Neural crest cell (in vitro differentiated cells): ENCODE data around the gene PGA5. TPM values are rescaled to one million over a fixed set of nuclear protein-coding genes. Genes with fewer than 3 reads are reported as not detected.
"Not testable (repeated sequence)": the region's sequence is repeated elsewhere in the genome, so short reads cannot be mapped to it uniquely, and the experiment has no call there.

Experiments
- DNase-seq: peaks from one replicate; pipeline ENCODE4 v3.0.0; 2021; ENCODE audit warnings: low read depth, mixed read lengths, low spot score
- H3K27ac Mint-ChIP-seq: one replicate; pipeline ENCODE4 v1.8.0; 2021; ENCODE audit warnings: mild to moderate bottlenecking, mixed read lengths; ENCODE audit not compliant: unreplicated experiment
- H3K27me3 Mint-ChIP-seq: 2 replicates; pipeline ENCODE4 v1.8.0; 2021; ENCODE audit warnings: low read depth, mild to moderate bottlenecking, mixed read lengths
- H3K36me3 Mint-ChIP-seq: 2 replicates; pipeline ENCODE4 v1.8.0; 2021; ENCODE audit warnings: low read depth, mild to moderate bottlenecking, mixed read lengths
- H3K4me1 Mint-ChIP-seq: 2 replicates; pipeline ENCODE4 v1.8.0; 2021; ENCODE audit warnings: mixed read lengths
- H3K4me3 Mint-ChIP-seq: one replicate; pipeline ENCODE4 v1.8.0; 2021; ENCODE audit warnings: mild to moderate bottlenecking, mixed read lengths
- H3K9me3 Mint-ChIP-seq: 2 replicates; pipeline ENCODE4 v1.8.0; 2021; ENCODE audit warnings: mixed read lengths
- CTCF ChIP-seq: fragments of 200-600 bp; sonication (generic); conservative IDR thresholded peaks from 2 replicates; pipeline ENCODE4 v1.5.0; 2021; ENCODE audit warnings: antibody characterized with exemption, mild to moderate bottlenecking
- total RNA-seq: library from RNA; stranded (reverse); gene quantifications from 2 replicates; pipeline ENCODE4 v1.2.1, GENCODE V29; 2021

The PGA5 gene
- total RNA-seq, 1 donor from 2014 or later: not detected

GRCh38 chr11:61198948-61199523 lies 41.9 kb upstream of the PGA5 start:
- no peaks in the 10 kb centered on the region for H3K9me3 Mint-ChIP-seq
- TF ChIP-seq CTCF: no peak
- peaks cover 6% of the 10 kb centered on the region for H3K27me3 Mint-ChIP-seq
- no peak overlapping the region for H3K27ac Mint-ChIP-seq
- H3K36me3 Mint-ChIP-seq: no peaks in the 10 kb centered on the region
- no peak overlapping the region for H3K4me3 Mint-ChIP-seq
- DNase-seq: no peak
- H3K4me1 Mint-ChIP-seq: peaks cover 4% of the 10 kb centered on the region

GRCh38 chr11:61201476-61201875 lies 39.5 kb upstream of the PGA5 start:
- no peak for DNase-seq
- H3K9me3 Mint-ChIP-seq: no peaks in the 10 kb centered on the region
- TF ChIP-seq CTCF: no peak
- no peaks in the 10 kb centered on the region for H3K36me3 Mint-ChIP-seq
- H3K27me3 Mint-ChIP-seq: peaks cover 3% of the 10 kb centered on the region
- peaks cover 11% of the 10 kb centered on the region for H3K4me1 Mint-ChIP-seq
- no peak overlapping the region for H3K4me3 Mint-ChIP-seq
- no peak overlapping the region for H3K27ac Mint-ChIP-seq

GRCh38 chr11:61202950-61203746 lies 37.8 kb upstream of the PGA5 start, which contains the start of gene PGA3:
Gene PGA3, plus strand, starts transcription at chr11:61203515. Its CDS starts 50 bp downstream, at chr11:61203565.
- not testable (repeated sequence) for H3K36me3 Mint-ChIP-seq, H3K27ac Mint-ChIP-seq, H3K27me3 Mint-ChIP-seq, H3K4me3 Mint-ChIP-seq, H3K9me3 Mint-ChIP-seq, DNase-seq
- peaks cover 11% of the 10 kb centered on the region for H3K4me1 Mint-ChIP-seq

GRCh38 chr11:61203873-61204272 lies 37.1 kb upstream of the PGA5 start:
- H3K9me3 Mint-ChIP-seq, H3K27me3 Mint-ChIP-seq, H3K36me3 Mint-ChIP-seq, H3K27ac Mint-ChIP-seq, H3K4me3 Mint-ChIP-seq, DNase-seq: not testable (repeated sequence)
- H3K4me1 Mint-ChIP-seq: peaks cover 11% of the 10 kb centered on the region

- H3K36me3 Mint-ChIP-seq, H3K27ac Mint-ChIP-seq, H3K9me3 Mint-ChIP-seq, DNase-seq, H3K27me3 Mint-ChIP-seq, H3K4me3 Mint-ChIP-seq: not testable (repeated sequence)
- H3K4me1 Mint-ChIP-seq: peaks cover 11% of the 10 kb centered on the region
These were observed 36.4 kb upstream of the PGA5 start for GRCh38 chr11:61204502-61205059.

- H3K27ac Mint-ChIP-seq, H3K9me3 Mint-ChIP-seq: not testable (repeated sequence)
- peaks cover 10% of the 10 kb centered on the region for H3K4me1 Mint-ChIP-seq
These were observed 33.2 kb upstream of the PGA5 start for GRCh38 chr11:61207636-61208310.

GRCh38 chr11:61210629-61211028 lies 30.3 kb upstream of the PGA5 start:
- DNase-seq, H3K36me3 Mint-ChIP-seq, H3K27ac Mint-ChIP-seq, H3K4me1 Mint-ChIP-seq, H3K4me3 Mint-ChIP-seq, H3K27me3 Mint-ChIP-seq, H3K9me3 Mint-ChIP-seq: not testable (repeated sequence)

More at GRCh38 chr11:61207636-61208310, 33.2 kb upstream of the PGA5 start:
- H3K4me3 Mint-ChIP-seq, H3K36me3 Mint-ChIP-seq, DNase-seq, H3K27me3 Mint-ChIP-seq: not testable (repeated sequence)

- H3K4me3 Mint-ChIP-seq, H3K9me3 Mint-ChIP-seq, H3K27me3 Mint-ChIP-seq, H3K4me1 Mint-ChIP-seq, H3K27ac Mint-ChIP-seq, DNase-seq, H3K36me3 Mint-ChIP-seq: not testable (repeated sequence)
These were observed 29.5 kb upstream of the PGA5 start for GRCh38 chr11:61211327-61211952.

- not testable (repeated sequence) for H3K27ac Mint-ChIP-seq, H3K27me3 Mint-ChIP-seq, H3K36me3 Mint-ChIP-seq, DNase-seq, H3K9me3 Mint-ChIP-seq, H3K4me1 Mint-ChIP-seq, H3K4me3 Mint-ChIP-seq
These were observed 28.8 kb upstream of the PGA5 start for GRCh38 chr11:61212202-61212601.

- H3K27me3 Mint-ChIP-seq, H3K9me3 Mint-ChIP-seq, DNase-seq, H3K36me3 Mint-ChIP-seq, H3K27ac Mint-ChIP-seq, H3K4me1 Mint-ChIP-seq, H3K4me3 Mint-ChIP-seq: not testable (repeated sequence)
These were observed 27.2 kb upstream of the PGA5 start for GRCh38 chr11:61213711-61214324.

GRCh38 chr11:61218306-61218705 lies 22.7 kb upstream of the PGA5 start:
- not testable (repeated sequence) for H3K27ac Mint-ChIP-seq, H3K36me3 Mint-ChIP-seq, H3K4me1 Mint-ChIP-seq, H3K27me3 Mint-ChIP-seq, H3K4me3 Mint-ChIP-seq, DNase-seq, H3K9me3 Mint-ChIP-seq
